ENCODE data around the gene ABHD11.

Gene ABHD11

DNA sequence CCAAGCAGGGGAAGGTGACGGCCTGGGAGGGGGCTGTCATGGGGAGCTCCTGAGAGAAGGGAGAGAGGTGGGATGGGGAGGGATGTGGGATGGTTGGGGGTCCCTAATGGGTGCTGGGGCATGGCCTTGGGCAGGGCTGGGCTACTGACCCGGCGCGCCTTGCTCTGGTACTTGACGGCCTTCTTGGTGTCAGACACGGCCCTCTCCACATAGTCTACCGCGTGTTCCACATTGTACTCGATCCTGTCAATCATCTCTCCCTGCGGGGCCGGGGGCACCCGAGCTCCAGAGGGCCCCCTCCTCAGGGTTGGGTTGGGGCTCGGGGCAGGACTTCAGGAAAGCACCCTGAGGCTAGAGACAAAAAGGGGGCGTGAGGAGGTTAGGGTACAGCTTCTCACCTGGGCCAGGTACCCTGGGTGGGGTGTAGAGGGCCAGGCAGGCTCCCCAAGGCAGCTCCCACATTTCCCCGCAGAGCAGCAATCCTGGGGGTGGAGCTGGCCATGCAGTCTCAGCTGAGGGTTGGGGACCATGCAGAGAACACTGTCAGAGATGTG, 37.9 kb downstream of the ABHD11 start:
- no peak for DNase-seq

DNA sequence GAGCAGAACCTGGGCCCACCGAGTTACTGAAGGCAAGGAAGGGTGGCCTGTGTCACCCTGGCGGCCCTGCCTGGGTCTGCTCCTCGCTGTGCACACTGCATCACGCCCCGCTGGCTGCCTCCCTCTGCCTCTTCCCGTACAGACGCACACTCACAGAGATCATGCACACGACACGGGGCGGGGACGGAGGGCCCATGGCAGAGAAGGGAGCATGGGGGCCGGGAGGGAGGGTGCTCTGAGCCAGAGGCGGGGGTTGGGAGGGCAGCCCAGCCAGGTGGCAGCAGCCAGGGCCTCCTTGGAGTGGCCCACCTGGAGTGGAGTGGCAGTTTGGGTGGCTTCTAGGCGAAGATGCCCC, 38.6 kb downstream of the ABHD11 start:
- no peak for DNase-seq

GRCh38 chr7:73699370-73700068, 39.1 kb downstream of the ABHD11 start:
- DNase-seq: no peak

GRCh38 chr7:73698410-73698809, 40.2 kb downstream of the ABHD11 start:
- no peak for DNase-seq

DNA sequence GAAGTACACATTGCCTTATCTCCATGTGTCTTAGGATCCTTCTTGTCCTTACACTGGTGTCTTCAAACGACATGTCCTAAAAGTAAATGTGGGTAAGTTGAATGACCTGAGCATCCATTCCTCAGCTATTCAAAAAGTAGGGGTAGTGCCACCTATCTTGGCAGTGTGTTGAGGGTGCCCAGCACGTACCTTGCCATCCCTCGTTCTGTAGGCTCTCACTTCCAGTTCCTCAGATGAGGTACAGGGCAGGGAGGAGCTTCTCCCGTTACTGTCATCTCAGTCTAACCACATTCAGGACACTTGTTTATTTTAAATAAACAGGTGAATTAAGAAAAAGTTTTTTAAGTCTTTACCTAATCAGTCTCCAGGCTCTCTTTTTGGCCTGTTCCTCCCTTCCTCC, 42.2 kb downstream of the ABHD11 start:
- no peak for DNase-seq

DNA sequence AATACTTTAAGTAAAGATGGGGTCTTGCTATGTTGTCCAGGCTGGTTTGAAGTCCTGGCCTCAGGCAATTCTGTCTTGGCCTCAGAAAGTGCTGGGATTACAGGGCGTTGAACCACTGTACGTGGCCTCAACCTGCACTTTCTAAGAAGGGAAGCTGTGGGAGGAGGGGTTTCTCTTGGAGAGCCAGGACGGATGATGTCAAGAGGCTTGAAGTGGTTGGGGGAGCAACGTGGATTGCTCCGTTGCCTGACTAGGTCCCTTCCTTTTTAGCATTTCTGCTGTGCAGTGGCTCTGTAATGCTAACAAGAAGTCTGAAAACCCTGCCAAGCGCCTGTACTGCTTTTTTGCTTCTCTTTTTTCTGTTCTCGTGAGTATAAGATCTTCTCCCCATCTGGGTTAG, 48.0 kb downstream of the ABHD11 start:
- no peak for DNase-seq

GRCh38 chr7:73688288-73688687, 50.3 kb downstream of the ABHD11 start:
- no peak for DNase-seq

All from DMS79 treated with DMSO at 0.1 percent for 48 hours (cell line).